GM20000 (cell line): ENCODE data around the gene CASK.

Experiments
- DNase-seq: peaks from one replicate; pipeline ENCODE4 v3.0.0; 2012; ENCODE audit warnings: low spot score
- TF ChIP-seq, protein P1 (sequence below): IDR thresholded peaks from 2 replicates; pipeline ENCODE4 v1.5.1; 2012; ENCODE audit warnings: mild to moderate bottlenecking, control low read depth; ENCODE audit errors: extremely low read depth, missing control alignments

CASK gene

DNA sequence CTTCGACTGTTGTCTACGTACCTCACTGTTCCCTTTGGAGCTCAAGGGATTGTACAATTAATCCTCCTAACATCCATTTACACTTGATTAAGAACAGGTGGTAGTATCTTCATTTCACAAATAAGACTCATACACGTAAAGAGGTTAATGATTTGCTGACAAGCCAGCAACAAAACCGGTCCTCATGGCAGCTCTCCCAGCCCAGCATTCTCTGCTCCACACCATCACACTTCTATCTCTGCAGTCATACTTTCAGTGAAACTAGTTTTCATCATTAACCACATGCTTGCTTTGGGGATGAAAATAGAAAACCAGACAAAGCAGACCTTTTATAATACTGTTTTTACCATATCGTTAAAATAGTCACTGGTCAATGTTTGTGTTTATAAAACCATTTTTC lies 28.7 kb upstream of the CASK start:
- no peak for DNase-seq
- TF ChIP-seq, protein P1, sequence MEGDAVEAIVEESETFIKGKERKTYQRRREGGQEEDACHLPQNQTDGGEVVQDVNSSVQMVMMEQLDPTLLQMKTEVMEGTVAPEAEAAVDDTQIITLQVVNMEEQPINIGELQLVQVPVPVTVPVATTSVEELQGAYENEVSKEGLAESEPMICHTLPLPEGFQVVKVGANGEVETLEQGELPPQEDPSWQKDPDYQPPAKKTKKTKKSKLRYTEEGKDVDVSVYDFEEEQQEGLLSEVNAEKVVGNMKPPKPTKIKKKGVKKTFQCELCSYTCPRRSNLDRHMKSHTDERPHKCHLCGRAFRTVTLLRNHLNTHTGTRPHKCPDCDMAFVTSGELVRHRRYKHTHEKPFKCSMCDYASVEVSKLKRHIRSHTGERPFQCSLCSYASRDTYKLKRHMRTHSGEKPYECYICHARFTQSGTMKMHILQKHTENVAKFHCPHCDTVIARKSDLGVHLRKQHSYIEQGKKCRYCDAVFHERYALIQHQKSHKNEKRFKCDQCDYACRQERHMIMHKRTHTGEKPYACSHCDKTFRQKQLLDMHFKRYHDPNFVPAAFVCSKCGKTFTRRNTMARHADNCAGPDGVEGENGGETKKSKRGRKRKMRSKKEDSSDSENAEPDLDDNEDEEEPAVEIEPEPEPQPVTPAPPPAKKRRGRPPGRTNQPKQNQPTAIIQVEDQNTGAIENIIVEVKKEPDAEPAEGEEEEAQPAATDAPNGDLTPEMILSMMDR, result no peak

DNA sequence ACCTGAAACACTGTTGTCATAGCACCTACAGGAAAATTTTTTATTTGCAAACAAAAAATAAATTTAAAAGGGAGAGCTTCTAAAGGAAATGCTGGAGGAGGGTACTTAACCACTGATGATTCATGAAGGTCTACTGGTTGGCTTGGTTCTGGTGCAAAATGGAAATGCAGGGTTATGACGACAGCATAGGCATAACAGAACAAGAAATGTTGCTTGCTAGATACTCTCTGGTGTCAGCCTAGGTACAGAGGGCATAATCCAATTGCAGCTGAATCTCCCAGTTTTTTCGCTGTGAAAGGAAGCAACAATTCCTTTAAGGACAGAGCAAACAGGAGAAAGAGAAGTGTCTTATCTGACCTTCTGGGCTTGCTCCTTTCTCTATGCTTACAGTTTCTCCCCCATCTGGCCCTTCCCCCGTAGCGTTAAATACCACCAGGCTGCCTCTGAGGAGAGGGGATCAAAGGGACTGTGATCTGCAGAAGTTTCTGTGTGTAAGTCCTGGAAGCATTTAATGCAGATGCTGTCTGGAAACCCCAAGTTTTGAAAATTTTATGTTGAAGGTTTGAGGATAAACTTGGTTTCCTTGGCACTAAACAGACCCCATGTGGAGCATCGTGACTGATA lies 23.7 kb upstream of the CASK start:
- no peak for DNase-seq
- TF ChIP-seq, protein P1, result no peak

DNA sequence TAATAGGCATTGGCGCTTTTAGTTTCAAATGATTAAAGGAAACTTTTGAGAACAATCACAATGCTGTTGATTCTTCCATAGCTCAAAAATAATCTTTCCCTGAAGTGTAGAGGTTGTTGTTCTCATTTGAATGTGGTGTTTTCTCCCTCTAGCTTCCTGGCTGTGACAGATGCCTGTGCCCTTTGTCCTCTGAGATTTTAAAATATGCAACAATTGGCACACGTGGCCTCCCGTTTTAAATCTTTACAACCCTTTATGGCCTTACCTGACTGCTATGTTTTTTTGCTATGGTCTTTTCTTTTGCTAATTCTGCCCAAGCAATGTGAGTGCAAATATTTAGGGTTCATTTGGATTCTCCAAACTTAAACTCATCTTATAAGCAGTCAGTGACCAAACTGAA lies 22.9 kb upstream of the CASK start:
- no peak for DNase-seq
- TF ChIP-seq, protein P1, result no peak

DNA sequence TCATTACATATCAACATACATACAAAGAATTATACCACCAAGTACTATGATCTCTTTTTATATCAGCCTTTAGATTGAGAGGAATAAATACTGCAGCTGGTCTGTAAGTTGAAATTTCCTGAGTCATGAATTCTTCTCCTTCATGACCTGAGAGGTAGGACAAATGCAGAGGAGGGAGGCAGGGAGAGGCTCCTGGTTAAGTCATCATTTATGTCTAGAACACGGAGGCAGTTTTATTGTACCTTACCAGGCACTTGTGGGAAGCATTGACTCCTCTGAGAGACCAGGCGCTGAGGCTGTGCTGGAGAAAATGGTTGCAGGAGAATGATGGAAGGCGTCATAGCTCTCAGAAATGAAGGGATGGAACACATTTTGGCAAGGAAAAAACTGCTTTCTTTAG lies 12.5 kb upstream of the CASK start:
- no peak for DNase-seq
- TF ChIP-seq, protein P1, result no peak

DNA sequence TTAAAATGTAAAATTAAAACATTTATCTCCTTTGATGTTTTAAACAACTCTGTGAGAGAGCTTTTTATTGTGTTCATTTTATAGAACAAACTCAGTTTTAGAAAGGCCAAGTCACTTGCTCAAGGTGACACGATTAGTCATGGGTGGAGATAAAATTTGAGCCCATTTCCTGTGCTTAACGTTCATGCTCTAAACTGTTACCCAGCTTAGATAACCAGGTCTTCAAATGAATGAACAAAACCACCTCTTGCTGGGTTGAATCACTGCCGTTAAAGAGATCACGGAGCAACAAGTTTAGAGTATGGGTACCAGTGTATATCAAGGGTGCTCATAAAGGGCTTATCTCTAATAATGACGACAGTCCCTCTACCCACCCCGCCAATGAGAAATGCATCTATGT lies 10.2 kb upstream of the CASK start:
- TF ChIP-seq, protein P1, result no peak
- no peak for DNase-seq

DNA sequence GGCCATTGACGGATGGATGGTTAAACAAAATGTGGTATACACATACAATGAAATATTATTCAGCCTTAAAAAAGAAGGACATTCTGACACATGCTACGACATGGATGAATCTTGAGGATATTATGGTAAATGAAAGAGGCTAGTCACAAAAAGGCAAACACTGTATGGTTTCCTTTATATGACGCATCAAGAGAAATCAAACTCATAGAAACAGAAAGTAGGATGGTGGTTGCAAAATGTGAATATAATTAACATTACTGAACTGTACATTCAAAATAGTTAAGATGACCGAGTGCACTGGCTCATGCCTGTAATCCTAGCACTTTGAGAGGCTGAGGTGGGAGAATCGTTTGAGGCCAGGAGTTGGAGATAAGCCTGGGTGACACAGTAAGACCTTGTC lies 9.5 kb upstream of the CASK start:
- DNase-seq, result no peak
- TF ChIP-seq, protein P1, result no peak

DNA sequence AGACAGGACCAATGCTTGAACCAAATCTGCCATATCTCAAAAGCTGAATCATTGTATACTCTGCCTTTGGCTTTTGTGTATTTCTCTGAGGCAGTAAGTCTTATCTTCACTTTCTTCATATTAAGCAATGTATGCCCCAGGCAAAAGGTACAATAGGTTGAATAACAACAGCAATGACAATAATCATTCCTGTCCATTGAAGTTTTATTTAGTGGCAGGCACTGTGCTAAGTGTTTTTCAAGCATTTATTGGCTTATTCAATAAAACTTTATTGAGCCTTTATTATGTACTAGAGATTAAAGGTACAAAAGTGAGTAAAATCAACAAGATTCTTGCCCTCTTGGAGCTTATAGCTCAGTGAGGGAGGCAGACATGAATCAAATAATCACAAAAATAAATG lies 8.2 kb upstream of the CASK start:
- TF ChIP-seq, protein P1, result no peak
- DNase-seq, result no peak
